Thyroid gland (tissue), 4 donors: ENCODE results near the gene DNTTIP2.

ENCODE experiments used
- POLR2A ChIP-seq, 2 donors: fragments of 450-650 bp; IDR thresholded peaks; one replicate each; pipeline ENCODE4 v1.6.1; 2017; ENCODE audit warnings: antibody characterized with exemption in 2 of 2, mild to moderate bottlenecking in 2 of 2, moderate library complexity in 1 of 2
- TF ChIP-seq, protein P1 (sequence below), 6 experiments: fragments of 200-600 bp in 3 of 6; fragments of 450-650 bp in 3 of 6; sonication (generic) in 3 of 6; IDR thresholded peaks; one replicate each; pipeline ENCODE4 v1.5.1; 2016 to 2019; ENCODE audit warnings: antibody characterized with exemption in 6 of 6, mild to moderate bottlenecking in 2 of 6, inconsistent platforms in 1 of 6, moderate library complexity in 1 of 6

DNA sequence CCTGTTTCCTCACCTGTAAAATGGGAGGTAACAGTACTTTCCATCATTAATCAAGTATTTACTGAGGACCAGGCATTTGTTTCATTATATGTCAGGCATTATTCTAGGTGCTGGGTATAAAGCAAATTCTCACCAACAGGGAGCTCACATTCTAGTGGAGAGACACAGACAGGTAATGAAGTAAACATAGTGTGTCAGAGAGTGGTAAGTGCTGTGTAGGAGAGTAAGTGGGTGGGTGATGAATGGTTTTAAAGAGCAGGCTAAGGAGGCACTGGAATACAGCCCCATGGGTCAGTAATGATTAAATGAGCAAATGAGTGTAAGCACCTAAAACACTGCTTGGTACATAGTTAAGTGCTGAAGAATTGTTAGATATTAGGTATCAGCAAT is 60.4 kb downstream of the DNTTIP2 start:
- TF ChIP-seq POLR2A (IDR thresholded peaks at IDR 0.05), result no peak
- TF ChIP-seq, protein P1, sequence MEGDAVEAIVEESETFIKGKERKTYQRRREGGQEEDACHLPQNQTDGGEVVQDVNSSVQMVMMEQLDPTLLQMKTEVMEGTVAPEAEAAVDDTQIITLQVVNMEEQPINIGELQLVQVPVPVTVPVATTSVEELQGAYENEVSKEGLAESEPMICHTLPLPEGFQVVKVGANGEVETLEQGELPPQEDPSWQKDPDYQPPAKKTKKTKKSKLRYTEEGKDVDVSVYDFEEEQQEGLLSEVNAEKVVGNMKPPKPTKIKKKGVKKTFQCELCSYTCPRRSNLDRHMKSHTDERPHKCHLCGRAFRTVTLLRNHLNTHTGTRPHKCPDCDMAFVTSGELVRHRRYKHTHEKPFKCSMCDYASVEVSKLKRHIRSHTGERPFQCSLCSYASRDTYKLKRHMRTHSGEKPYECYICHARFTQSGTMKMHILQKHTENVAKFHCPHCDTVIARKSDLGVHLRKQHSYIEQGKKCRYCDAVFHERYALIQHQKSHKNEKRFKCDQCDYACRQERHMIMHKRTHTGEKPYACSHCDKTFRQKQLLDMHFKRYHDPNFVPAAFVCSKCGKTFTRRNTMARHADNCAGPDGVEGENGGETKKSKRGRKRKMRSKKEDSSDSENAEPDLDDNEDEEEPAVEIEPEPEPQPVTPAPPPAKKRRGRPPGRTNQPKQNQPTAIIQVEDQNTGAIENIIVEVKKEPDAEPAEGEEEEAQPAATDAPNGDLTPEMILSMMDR (IDR thresholded peaks at IDR 0.05), result no peak
